Left cardiac atrium (tissue), 4 donors: ENCODE data around the gene CYGB. TPM values are rescaled to one million over a fixed set of nuclear protein-coding genes. Genes with fewer than 3 reads are reported as not detected.

Experiments
- ATAC-seq, 2 donors: fragments of 200-7000 bp; cut with Tn5 transposase; one replicate each; pipeline ENCODE4 v1.9.1; 2020; ENCODE audit warnings: mild to moderate bottlenecking in 2 of 2, moderate library complexity in 2 of 2
- DNase-seq: peaks from one replicate; pipeline ENCODE4 v3.0.0-alpha.2; 2020
- intact Hi-C, 2 donors: fragments of 100-400 bp; cut with DNase I; formaldehyde crosslinking; loops; one replicate each; pipeline versions ENCODE4 v1.14.1 to v1.15.1; 2022 to 2023
- total RNA-seq, 2 donors: library from RNA; stranded (reverse); fragmentation: NEBNext Ultra II Directional; extraction: Animal tissue kit (Norgen Biotek cat#: 25700); gene quantifications; one replicate each; pipeline ENCODE4 v1.2.1, GENCODE V29; 2021
- donor health status: DM: no; HTN: yes; CAD: no.
- donor health status: DM: no; HTN: yes; CAD: no; lungs with severe emphysema.
- donor health status: DM: yes; HTN: yes; CAD: no.
- donor health status: Dilated cardiomyopathy.

The CYGB gene
- total RNA-seq, 2 donors from 2014 or later, result 45.7 to 70.8 TPM

DNA sequence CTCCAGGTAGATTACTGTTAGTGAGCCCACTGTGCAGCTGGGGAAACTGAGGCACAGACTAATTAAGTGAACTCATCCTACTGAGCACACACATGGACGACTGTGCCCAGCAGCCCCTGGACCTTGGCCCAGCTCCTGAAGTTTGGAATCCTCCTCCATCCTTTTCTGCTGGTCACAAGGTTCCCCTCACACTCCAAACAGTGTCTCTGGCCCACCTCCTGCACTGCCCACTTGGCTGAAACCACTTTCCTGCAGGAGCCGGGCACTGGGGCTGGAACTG lies 39.9 kb downstream of the CYGB start:
- ATAC-seq, result no peak
- DNase-seq, result no peak
- intact Hi-C loops, result no loop called here

DNA sequence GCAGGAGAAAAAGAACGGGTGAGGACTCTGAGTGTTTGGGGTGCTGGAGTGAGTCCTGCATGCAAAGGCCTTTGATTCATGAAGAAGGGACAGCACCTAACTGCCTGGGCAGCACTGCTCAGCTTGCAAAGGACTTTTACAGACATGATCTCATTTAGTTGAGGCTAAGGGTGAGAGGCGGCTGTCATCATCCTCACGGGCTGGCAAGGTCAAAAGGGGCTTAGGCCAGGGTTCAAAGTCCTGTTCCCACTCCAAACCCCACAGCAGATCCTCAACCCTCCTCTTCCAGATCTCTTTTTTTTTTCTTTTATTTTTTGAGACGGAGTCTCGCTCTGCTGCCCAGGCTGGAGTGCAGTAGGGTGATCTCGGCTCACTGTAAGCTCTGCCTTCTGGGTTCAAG lies 41.0 kb downstream of the CYGB start:
- ATAC-seq (no peak), DNase-seq (no peak)
- intact Hi-C loops, result no loop called here

DNA sequence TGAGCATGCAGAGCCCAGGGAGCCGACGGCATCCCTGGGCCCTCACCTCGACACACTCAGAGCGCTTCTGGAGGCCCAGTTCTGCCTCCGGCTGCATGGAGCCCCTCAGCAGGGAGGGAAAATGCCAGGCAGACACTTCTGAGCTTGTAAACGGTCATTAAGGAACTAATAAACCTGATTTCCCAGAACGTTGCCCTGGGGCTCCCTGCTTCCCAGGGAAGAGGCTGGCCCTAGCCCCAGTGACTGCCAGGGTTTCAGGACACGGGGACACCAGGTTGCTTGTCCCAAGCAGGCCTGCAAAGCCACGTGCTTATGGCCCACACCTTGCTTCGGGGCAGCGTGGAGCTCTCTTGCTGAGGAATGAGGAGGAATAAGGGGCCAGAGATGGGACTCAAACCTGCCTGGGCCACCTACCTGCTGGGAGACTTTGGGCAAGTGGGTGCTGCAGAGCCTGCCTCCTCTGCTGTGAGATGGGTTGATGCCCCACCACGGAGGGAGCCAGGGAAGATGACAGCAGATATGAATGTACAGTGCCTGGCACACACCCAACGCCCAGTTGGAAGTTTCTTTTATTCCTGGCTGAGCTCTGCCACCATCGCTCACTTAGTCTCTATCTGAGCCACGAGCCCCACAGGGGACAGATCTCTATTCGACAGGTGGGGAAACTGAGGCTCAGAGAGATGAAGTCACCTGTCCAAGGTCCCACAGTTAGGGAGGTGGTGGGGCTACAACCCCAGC lies 41.7 kb downstream of the CYGB start:
- ATAC-seq, result no peak
- intact Hi-C loops, result no loop called here
- no peak for DNase-seq

DNA sequence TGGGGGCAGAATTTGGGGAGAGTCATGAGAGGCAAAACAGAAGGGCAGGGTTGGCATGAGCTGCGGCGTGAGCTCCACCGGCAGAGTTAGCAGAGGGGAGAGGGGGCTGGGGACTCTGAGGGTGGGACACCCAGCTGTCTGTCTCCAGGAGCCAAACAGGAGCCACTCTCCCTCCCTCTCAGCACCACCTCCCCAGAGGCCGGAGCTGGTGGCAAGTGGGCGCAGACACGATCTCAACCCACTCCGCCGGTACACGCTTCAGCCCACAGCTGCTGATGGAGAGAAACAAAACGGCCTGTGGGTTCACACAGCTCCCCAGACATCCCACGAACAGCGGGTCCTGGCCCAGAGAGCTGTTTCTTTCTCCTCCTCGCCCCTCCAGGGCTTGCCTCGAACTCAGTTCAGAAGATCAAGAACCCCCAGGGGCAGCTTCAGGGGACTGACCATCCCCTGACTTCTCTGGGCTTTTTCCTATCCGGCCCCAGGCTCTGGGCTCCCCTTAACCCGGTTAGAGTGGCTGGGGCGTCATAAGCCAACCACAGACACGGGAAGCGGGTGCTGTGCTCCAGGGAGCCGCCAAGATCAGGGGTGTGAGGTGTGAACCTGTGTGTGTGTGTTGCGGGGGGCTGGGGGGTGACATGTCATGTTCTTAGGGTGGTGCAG lies 43.9 kb downstream of the CYGB start:
- no peak for DNase-seq
- ATAC-seq, result no peak
- intact Hi-C loops, result no loop called here

DNA sequence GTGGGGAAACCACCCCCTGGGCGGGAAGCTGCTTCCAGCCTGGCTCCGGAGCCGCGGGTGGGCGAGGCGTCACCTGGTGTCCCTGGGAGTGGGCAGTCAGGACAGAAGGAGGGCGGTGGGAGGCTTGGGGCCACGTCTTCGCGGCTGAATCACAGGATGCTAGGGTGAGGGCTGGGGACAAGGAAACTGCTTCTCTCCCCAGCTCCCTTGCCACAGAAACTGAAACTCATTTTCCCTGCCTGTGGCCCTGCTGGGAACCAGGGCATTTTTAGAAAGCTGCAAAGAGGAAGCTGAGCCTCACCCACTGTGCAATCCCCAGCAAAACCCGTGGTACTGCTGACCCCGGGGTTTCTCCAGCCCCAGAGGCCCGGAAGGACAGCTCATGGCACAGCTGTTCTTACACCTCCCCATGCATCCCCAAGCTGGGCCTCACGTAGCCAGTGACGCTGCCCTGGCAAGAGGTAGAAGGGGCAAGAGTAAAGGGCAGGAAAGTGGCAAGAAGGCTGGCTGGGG lies 44.5 kb downstream of the CYGB start:
- peak; percentile 58 to 71 for ATAC-seq
- DNase-seq, result peak; percentile 78
- intact Hi-C loops, result no loop called here

DNA sequence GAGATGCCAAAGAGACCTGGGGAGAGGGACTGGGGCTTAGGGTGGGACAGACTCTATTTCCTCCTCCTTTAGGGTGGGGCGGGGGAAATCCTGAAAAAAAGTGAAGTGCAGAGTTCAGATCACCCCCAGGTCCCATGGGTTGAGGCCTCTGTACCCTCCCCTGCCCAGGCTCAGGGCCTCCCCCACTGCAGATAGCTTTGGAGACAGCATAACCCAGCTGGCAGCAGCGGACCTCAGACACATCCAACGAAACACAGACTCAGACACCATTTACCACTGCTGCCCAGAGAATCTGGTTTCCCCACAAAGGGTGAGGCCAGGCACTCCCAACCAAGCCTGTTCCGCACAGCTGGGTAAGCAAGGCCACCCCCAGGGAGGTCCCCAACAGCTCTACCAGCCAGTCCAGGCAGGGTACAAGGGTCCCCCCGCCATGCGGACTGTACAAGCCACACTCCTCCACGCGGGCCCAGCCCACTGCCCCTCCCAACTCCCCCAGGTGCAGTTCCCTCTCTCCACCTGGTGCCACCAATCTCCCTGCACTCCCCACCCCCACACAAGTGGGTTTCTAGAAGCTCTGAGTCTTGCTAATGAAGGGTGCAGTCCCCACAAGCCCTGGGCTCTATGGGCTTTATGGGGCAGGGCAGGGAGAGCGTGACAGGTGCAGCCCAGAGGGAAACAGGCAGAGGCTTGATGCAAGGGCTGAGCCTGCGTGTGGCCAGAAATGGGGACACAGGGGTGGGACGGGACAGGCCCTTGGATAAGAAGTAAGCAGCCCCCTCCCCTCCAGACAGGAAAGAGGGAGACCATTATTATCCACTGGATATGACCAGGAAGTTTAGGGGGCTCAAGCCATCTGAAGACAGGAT lies 45.2 kb downstream of the CYGB start:
- peak in 1 of 2 donors; percentile 18 for ATAC-seq
- intact Hi-C loops, result no loop called here
- no peak for DNase-seq

DNA sequence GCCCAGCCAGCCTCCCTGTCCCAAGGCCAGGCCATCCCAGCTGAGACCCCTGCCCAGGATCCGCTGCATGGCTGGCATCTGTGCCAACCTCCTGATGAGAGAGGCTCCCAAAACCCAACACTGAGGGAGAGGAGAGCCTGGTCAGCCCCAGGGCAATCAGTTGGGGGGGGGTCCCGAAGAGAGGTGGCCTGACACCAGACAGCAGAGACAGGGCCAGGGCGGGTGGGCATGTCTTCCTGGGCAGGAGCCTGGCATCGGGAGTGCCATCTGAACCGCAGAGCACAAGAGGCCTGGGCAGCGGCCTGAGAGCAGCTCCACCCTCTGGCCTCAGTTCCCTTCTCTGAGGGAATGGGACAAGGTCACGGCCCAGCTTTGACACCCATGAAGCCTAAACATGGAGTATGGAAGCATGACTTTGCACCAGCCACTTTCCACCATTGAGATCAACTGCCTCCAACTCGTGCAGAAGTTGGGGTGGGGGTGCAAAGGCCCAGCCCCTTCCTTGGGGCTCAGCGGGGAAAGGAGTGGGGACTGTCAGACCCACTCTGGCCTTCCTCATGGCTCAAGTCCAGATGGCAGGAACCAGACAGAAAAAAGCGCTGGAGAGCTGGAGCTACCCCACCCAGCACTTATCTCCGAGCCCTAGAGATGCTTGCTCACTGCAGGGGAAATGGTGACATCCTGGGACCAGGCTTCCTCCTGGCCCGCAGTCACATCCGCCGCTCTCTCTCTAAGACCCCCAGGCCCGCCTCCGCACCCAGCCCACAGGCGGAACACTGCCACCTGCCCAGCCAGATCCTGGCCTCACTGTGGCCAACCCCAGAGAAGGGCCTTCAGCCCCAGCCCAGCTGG lies 46.0 kb downstream of the CYGB start:
- DNase-seq (no peak), ATAC-seq (peak in 1 of 2 donors; percentile 17)
- intact Hi-C loops, result no loop called here

DNA sequence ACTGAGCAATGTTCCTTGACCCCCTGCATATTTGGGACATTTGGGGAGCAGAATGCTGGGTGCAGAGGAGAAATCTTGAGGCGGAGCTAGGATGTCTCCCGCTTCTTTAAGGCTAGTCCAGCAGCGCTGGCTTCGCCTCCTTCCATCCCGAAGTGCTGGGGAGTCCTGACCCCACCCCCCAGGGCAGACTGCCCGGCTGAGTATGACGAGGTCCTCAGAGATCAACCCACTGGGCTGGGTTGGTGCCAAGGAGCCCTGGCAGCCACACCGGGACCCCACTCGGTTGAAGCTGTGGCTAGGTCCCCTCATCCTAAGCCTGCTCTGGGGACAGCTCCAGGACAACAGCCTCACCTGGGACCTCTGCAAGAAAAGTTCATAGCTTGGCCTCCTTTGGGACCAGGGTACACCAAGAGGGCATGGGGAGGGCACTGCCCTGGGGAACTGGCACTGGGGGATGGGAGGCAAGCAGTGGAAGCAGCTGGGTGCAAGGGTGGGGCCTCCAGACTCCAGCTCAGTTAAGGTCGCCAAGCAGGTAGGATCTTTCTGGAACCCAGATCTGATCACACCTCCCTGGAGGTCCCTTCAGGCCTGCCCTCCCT lies 47.3 kb downstream of the CYGB start:
- DNase-seq (no peak), ATAC-seq (no peak)
- intact Hi-C loops, result no loop called here

DNA sequence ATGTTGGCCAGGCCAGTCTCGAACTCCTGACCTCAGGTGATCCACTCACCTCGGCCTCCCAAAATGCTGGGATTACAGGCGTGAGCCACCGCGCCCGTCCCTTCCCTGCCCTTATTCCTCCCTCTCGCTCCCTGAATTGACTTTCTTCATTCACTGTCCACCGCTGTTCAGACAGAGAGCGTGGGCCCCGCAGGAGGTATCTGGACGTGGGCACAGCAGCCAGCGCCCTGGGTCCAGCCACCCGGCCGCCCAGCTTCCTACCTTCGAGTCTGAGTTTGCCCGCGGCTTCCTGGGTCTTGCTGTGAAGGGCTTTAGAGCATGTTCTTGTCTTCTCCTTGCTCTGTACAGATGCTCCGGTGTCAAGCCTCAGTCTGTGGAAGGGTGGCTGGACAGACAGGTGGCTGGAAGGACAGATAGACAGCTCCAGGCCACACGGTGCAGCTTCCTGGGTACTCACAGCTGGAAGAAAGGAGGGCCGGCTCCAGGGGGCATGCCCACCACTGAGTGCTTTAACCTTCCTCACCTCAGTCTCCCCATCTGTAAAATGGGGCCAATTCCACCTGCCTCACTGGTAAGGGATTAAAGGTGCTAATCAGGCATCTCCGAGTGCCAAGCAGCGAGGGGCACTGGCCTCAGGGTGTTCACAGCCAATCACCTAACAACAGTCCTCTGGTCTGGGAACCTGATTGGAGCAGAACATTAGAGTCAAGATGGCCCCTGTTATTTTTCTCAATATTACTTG lies 49.9 kb downstream of the CYGB start:
- intact Hi-C loops, result no loop called here
- ATAC-seq, result no peak
- DNase-seq, result no peak

DNA sequence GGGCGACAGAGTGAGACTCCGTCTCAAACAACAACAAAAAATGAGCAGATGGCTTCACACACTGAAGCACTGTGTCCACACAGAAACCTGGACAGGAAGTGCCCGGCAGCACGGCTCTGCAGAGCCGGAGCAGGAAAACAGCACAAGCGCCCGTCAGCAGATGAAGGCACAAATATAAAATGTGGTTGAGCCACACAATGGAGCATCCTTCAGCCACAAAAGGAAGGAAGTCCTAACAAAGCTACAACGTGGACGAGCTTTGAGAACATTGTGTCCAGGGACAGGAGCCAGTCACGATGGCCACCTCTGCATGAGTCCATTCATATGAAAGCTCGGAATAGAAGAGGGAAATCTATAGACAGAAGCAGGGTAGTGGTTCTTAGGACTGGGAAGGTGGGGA lies 51.9 kb downstream of the CYGB start:
- DNase-seq (no peak), ATAC-seq (peak; percentile 57 to 63)
- intact Hi-C loops, result no loop called here

DNA sequence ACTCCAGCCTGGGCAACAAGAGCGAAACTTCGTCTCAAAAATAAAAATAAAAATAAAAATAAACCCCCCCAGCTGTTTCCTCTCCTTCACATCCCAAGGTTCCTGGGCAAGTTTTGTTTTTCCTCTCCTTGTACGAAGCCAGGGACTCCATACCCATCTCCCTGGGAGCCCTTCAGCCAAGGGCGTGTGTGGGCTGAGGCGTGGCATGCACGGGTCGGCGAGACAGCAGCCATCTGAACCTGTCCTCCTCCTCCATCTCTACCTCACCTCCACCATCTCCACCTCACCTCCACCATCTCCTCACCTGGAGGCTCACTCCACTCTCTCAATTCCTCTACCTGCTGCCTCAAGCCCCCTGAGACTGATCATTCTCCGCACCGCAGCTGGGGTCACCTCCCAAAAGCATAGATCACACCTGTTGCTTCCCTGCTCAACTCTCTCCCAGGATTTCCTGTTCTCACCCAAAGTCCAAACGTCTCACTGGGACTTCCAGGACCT lies 53.2 kb downstream of the CYGB start:
- DNase-seq (no peak), ATAC-seq (no peak)
- intact Hi-C loops, result no loop called here

DNA sequence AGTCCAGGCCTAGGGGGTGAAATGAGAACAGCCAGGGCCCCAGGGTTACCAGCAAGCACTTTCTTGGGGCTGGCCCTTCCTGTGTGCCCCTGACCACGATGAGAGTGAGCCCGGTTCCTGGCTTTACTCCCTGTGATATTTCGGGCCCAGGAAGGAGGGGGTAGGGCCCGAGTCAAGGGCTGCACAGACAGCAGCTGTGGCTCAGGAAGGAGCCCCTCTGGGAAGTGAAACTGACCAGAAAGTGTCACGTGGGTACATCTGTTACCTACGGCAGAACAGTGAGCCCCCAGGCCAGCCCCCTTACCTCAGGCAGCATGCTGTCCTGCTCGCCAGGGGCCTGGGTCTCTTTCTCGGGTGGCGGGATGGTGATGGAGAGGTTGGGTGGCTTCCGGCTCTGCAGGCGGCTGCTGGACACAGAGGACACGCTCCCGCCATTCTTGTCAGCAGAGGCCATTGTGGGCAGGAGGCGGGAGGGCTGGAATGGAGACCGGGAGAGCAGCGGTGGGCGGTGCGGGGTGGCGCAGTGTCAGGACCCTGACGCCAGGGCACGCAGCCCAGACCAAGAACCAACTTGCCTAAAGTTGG lies 56.3 kb downstream of the CYGB start:
- intact Hi-C loops, result no loop called here
- no peak for DNase-seq
- peak; percentile 25 to 42 for ATAC-seq

DNA sequence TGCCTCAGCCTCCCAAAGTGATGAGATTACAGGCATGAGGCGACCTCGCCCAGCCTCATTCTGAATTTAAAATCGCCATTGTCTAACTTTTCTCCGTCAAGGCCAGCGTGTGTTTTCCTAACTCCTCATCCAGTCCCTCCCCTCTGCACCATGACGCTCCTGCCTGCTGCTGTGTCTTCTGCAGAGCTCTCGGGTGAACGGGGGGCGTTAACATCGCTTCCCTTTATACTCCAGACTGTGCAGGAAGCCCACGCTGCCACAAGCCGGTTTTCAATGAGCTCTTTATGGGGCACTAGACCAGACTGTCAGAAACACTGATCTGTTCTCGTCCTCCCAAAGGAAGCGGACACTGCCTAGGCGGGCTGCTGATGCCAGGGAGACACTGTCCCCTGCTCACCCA lies 56.9 kb downstream of the CYGB start:
- intact Hi-C loops, result no loop called here
- DNase-seq (no peak), ATAC-seq (no peak)

DNA sequence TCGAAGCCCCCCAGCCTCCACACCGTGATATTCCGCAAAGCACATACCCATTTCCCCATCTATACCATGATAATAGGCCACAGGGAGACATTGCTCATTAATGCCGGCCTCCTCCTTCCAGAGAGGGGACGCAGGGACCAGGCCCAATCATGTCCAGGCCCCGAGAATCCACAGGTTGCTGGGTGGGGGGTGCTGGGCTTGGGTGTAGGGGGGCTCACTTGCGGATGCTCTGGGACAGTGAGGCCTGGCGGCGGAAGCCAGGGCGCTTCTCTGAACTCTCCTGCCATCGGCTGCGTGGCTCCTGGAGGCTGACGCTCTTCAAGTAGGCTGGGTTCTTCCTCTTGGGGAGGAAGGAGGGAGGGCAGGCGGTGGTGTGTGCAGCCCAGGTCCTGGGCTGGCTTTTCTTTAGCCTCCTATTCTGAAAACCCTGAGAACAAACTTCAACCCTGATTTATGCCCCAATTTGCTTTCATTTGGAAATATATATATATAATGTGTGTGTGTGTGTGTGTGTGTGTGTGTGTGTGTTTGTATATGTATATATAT lies 57.9 kb downstream of the CYGB start:
- no peak for DNase-seq
- ATAC-seq, result no peak
- intact Hi-C loops, result no loop called here

DNA sequence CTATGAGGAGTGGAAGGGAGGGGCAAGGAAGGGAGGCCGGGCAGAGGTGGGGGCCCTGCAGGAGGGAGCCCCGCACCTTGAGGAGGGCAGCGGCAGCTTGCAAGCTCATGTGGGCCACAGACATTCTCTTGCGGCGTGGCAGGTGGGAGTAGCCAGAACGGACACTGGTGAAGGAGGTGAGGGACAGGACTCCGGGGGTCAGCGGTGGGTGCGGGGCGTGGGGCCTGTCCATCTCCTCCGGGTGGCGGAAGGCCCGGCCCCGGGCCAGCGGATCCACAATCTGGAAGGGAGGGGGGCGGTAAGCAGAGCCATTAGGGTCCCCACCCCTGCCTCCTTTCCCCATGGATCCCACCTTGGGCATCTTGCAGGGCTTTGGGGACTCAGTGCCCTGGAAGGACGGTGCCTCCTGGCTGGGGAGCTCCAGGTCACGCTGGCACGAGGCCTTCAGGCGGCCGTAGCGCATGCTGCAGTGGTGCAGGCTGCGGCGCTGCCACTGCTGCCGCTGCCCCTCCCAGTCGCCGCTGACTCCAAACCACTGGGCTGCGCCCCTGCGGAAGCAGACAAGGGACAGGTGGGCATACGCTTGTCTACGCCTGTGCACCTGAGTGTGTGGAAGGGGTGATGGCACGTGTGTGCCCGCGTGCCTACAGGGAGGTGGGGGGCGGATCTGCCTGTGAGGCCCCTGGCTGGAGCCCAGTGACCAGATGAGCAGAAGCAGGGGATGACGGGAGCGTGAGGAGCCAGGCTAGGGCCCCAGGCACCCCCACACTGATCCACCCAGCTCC lies 58.6 kb downstream of the CYGB start:
- ATAC-seq, result no peak
- no peak for DNase-seq
- intact Hi-C loops, result no loop called here

DNA sequence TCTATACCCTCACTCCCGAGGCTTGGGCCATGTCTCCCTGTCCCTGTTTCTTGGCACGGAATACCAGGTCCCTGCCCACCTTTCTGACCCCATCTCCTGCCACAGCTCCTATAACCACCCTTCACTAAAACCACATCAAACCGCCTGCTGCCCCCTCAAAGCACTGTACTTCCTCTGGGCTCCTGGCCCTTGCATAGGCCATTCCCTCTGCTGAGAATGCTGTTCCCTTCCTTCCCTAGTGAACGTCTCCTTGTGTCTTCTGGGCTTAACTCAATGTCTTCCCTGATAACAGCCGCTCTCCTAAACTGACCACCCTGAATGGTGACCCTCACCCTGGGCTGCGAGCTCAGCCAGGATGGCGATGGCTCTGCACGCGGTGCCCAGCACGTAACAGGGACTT lies 59.4 kb downstream of the CYGB start:
- intact Hi-C loops, result no loop called here
- ATAC-seq (no peak), DNase-seq (no peak)

DNA sequence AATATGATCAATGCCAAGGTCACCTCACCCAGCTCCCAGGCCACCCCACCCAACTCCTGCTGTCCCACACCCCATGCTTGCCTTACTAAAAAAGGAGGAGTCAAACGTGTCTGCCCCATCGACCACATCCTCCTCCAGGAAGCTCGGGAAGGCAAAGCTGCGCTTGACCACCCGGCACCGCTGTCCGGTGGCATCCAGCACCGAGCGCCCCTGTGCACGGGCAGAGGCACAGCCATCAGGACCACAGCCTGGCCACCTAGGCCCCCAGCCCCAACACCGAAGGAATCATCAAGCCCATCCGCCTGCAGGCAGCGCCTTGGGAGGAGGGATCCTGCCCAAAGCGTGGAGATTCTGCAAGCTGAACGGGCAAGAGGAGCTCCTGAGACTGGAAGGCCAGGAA lies 59.9 kb downstream of the CYGB start:
- ATAC-seq (no peak), DNase-seq (no peak)
- intact Hi-C loops, result no loop called here
